T-helper 1 cell treated with Interleukin-12 subunit alpha and Interleukin-12 subunit beta and Interleukin-4 antibody, amounts not matched to agents 30 μg/mL and 1 μg/mL, for 36 hours (primary cell): Measurements from ENCODE around the gene STK24.

Source experiments
- H3K27ac Mint-ChIP-seq: one replicate; pipeline ENCODE4 v1.8.0; 2021; ENCODE audit warnings: mild to moderate bottlenecking, mixed read lengths
- H3K27me3 Mint-ChIP-seq: one replicate; pipeline ENCODE4 v1.8.0; 2021; ENCODE audit warnings: low read depth, mixed read lengths
- H3K36me3 Mint-ChIP-seq: one replicate; pipeline ENCODE4 v1.8.0; 2021; ENCODE audit warnings: low read depth, mixed read lengths
- H3K4me1 Mint-ChIP-seq: one replicate; pipeline ENCODE4 v1.8.0; 2021; ENCODE audit warnings: low read depth, mixed read lengths
- H3K4me3 Mint-ChIP-seq: one replicate; pipeline ENCODE4 v1.8.0; 2021; ENCODE audit warnings: mild to moderate bottlenecking, moderate library complexity, mixed read lengths
- H3K9me3 Mint-ChIP-seq: one replicate; pipeline ENCODE4 v1.8.0; 2021; ENCODE audit warnings: mixed read lengths

STK24 gene

DNA sequence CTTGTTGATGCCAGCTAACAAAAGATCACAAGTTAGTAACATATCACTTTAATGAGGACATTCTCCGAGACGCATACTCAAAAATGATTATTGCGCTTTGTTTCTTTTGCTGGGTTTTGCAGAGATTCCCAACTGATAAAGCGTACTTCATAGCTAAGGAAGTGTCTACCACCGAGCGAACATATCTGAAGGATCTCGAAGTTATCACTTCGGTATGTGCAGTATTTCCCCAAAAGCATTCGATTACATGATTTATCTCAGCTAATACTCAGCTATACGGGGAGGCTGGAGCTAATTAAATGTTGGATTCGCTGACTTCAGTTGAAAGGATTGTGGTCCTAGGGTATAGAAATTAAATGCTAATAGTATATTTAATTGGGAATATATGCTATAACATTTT lies 166.3 kb downstream of the STK24 start:
- Mint-ChIP-seq H3K4me3 (no peak overlapping the region), H3K36me3 (no peaks in the 10 kb centered on the region), H3K4me1 (peaks cover 8% of the 10 kb centered on the region), H3K27ac (no peak overlapping the region), H3K27me3 (no peaks in the 10 kb centered on the region), H3K9me3 (no peaks in the 10 kb centered on the region)

DNA sequence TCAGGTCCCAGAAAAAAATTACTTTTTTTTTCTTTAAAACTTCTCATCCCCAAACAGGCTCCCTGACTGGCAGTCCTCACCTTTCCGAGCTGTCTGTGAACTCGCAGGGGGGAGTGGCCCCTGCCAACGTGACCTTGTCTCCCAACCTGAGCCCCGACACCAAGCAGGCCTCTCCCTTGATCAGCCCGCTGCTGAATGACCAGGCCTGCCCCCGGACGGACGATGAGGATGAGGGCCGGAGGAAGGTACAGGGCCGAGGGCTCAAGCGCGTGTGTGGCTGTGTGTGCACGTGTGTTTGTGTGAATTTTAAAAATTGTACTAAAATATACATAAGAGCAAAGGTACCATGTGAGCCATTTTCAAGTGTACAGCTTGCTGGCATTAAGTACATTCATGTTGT lies 167.6 kb downstream of the STK24 start:
- Mint-ChIP-seq H3K27ac (no peak overlapping the region), H3K27me3 (no peaks in the 10 kb centered on the region), H3K9me3 (no peaks in the 10 kb centered on the region), H3K4me1 (peaks cover 8% of the 10 kb centered on the region), H3K4me3 (no peak overlapping the region), H3K36me3 (no peaks in the 10 kb centered on the region)

DNA sequence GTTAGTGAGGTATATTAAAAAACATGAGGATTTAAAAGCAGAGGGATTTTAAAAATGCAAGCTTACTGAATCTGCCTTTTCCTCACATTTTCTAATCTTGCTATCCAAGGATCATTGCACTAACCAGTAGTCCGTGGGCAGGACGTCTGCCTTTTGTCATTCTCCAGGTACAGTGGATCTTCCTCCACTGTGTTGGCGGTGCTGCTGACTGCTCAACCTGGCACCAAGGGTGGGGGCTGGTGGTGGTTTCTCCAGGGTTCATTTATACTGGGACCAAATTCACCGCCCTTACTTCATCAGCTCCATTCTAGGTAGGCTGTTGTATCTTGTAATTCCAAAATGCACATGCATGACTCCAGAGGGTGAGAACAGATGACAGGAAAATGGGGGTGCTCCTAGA lies 169.3 kb downstream of the STK24 start:
- Mint-ChIP-seq H3K9me3 (no peaks in the 10 kb centered on the region), H3K27ac (no peak overlapping the region), H3K4me1 (peaks cover 8% of the 10 kb centered on the region), H3K4me3 (no peak overlapping the region), H3K27me3 (no peaks in the 10 kb centered on the region), H3K36me3 (no peaks in the 10 kb centered on the region)

DNA sequence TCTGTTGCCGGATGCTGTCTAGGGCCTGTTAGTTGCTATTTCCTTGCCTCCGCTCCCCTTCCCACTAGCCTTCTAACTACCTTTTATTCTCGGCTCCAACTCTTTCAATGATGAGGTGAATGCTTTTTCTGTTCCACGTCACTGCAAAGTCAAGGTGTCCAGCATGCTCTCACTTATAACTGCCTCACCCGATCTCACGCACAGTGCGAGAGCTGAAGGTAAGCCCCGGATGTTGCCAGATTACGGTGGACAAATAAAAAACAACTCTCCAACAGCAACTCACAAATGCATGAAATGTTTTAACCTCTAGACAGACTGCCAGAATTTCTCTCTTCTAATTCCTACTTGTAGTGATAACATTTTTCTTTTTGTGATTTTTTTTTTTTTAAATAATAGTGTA lies 169.9 kb downstream of the STK24 start:
- H3K27me3 Mint-ChIP-seq, result no peaks in the 10 kb centered on the region
- H3K36me3 Mint-ChIP-seq, result no peaks in the 10 kb centered on the region
- no peaks in the 10 kb centered on the region for H3K9me3 Mint-ChIP-seq
- H3K4me3 Mint-ChIP-seq, result no peak overlapping the region
- peaks cover 6% of the 10 kb centered on the region for H3K4me1 Mint-ChIP-seq
- H3K27ac Mint-ChIP-seq, result no peak overlapping the region

DNA sequence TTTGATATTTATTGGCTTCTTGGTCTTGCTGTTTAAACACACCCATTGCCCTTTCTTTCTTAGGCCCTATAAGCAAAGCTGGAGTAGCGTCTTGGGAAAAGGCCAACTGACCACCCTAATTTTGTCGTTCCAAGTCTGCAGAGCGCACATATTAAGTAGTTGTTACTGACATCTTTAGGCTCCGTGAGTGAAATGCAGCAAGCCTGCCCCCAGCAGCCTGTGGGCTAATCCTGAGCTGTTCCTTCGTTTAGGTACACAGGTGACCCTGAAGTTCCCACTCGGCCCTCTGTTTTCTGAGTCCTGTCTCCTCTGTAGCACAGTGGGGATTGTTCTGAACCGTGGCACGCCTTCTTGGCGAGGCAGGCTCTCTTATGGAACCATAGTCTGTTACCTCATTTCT lies 170.5 kb downstream of the STK24 start:
- Mint-ChIP-seq H3K4me1 (peaks cover 3% of the 10 kb centered on the region), H3K4me3 (no peak overlapping the region)

DNA sequence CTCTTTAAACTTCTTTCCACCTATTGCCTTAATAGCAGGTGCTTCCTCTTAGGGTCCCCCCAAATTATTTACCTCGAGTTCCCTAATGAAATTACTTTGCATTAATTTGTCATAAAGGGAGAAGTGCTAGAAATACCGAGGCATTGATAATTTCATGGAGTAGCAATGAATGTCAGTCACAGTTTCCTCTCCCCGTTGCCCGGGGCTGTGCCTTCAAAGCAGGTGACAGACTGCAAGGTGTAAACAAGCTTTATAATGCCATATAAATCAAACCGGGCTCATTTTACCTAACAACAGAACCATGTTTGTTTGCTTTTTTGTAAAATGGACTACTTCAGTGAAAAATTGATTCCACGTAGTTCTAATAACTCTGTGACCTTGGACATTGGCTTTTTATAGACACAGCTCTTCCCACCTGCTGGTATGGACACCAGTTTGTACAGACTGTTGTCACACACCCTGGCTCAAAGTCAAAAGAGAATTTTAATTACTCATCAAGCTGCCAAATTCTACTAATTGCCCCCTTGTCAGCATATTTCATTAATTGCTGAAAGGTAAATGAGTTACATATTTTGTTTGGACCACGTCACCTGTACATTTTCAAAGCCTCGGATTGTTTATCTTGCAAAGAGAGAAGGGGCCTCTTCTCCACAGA lies 171.1 kb downstream of the STK24 start:
- no peaks in the 10 kb centered on the region for H3K36me3 Mint-ChIP-seq
- no peaks in the 10 kb centered on the region for H3K27me3 Mint-ChIP-seq
- H3K4me1 Mint-ChIP-seq, result no peaks in the 10 kb centered on the region
- no peak overlapping the region for H3K27ac Mint-ChIP-seq
- no peaks in the 10 kb centered on the region for H3K9me3 Mint-ChIP-seq
- no peak overlapping the region for H3K4me3 Mint-ChIP-seq

More for the DNA sequence above, 170.5 kb downstream of the STK24 start:
- H3K27ac Mint-ChIP-seq, result no peak overlapping the region
- H3K27me3 Mint-ChIP-seq, result no peaks in the 10 kb centered on the region
- H3K36me3 Mint-ChIP-seq, result no peaks in the 10 kb centered on the region
- H3K9me3 Mint-ChIP-seq, result no peaks in the 10 kb centered on the region

DNA sequence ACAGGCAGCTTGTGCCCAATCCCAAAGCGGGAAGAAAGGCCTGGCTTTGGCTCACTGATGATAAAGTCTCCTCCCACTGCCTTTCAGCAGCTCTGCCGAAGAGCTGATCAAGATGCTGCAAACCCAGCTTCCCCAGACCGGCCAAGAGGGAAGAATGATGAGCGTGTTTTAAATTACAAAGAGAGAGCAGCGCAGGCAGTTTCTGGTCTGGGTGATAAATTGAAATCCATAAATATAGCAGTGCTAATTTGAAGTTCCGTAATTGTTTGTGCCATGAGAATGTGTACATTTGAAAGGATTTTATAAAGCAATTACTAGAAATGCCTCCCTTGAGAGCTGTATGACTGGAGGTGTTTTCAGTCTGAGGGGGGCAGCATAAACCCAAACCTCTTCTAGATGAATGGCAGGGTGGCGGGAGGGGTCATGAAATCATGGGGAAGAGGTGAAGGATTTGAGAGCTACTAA lies 171.8 kb downstream of the STK24 start:
- no peaks in the 10 kb centered on the region for H3K4me1 Mint-ChIP-seq
- H3K27me3 Mint-ChIP-seq, result no peaks in the 10 kb centered on the region
- H3K4me3 Mint-ChIP-seq, result no peak overlapping the region
- no peak overlapping the region for H3K27ac Mint-ChIP-seq
- H3K9me3 Mint-ChIP-seq, result no peaks in the 10 kb centered on the region
- H3K36me3 Mint-ChIP-seq, result no peaks in the 10 kb centered on the region

DNA sequence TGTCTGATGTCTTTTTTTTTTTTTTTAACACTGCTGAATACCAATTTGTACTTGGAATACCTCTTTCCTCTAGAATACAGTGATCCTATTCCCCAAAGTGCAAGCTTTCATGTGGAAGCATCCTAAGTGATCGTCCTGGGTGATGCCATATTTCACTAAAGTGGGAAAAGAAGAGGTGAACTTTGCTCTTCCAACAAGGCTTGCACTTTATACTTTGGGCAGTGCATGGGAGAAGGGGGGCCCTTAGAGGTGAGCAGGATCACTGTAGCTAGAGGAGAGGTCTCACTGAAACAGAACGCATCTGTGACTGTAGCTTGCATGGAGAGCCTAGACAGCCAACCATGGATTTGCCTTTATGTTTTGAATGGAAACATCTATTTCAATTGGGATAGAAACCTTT lies 173.8 kb downstream of the STK24 start:
- Mint-ChIP-seq H3K4me3 (no peak overlapping the region), H3K36me3 (no peaks in the 10 kb centered on the region), H3K27me3 (peaks cover 3% of the 10 kb centered on the region), H3K9me3 (no peaks in the 10 kb centered on the region), H3K27ac (no peak overlapping the region), H3K4me1 (no peaks in the 10 kb centered on the region)

DNA sequence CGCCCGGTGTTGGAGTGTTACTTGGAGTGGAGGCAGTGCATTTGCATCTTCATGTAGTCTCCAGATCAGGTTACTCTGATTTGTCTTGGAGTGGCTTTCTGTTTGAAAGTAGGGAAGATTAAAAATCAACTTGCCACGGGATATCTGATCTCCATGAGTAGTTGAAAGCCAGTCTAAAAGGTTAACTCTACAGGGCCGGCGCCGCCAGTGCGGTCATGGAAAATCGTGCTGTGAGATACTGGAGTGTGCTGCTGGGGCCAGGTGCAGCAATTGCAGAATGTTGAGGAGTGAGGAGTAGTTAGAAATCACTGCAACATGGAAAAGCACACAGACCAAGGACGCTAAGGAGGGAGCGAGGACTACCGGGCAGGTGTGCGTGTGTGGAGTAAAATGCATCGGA lies 175.0 kb downstream of the STK24 start:
- H3K4me3 Mint-ChIP-seq, result no peak overlapping the region
- H3K27me3 Mint-ChIP-seq, result peaks cover 3% of the 10 kb centered on the region
- no peaks in the 10 kb centered on the region for H3K9me3 Mint-ChIP-seq
- H3K36me3 Mint-ChIP-seq, result no peaks in the 10 kb centered on the region
- no peaks in the 10 kb centered on the region for H3K4me1 Mint-ChIP-seq
- no peak overlapping the region for H3K27ac Mint-ChIP-seq

DNA sequence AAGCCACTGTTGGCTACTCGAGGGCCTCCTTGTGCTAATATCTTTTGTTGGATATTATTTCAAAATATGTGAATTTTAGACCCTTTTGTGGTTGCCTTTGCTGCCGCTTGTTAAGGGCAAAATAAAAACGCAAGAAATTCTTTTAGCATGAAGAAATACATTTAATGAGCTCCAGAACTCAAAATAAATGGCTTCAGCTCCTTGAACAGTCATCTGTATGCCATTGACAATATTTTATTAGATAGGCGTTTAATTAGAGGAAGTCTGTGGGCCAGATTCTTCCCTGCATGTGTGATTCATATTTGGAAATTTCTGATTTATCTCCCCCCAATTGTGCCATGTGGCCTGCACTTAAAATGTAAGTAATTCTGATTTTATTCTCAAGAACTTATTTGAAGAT lies 177.2 kb downstream of the STK24 start:
- Mint-ChIP-seq H3K4me3 (no peak overlapping the region), H3K4me1 (no peaks in the 10 kb centered on the region), H3K27ac (no peak overlapping the region), H3K27me3 (peaks cover 3% of the 10 kb centered on the region), H3K9me3 (no peaks in the 10 kb centered on the region), H3K36me3 (no peaks in the 10 kb centered on the region)

DNA sequence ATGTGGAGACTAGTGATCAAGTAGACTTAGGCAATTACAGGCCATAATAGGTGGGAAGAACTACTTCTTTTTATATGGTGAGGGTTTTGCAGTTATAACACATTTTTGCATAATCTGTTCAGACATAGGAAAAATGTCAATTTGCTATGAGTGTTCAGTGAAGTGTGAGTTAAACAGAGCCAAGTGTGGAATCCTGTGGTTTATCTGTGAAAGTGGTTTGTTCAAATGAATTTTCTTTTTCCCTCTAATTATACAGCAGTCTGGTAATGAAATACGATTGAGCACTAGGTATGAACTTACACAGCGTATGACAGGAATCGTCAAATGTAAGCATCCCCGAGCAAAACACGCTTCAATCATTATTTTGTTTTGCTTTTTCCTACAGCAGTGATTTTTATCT lies 178.3 kb downstream of the STK24 start:
- Mint-ChIP-seq H3K36me3 (no peaks in the 10 kb centered on the region), H3K4me3 (no peak overlapping the region), H3K4me1 (no peaks in the 10 kb centered on the region), H3K9me3 (no peaks in the 10 kb centered on the region), H3K27ac (no peak overlapping the region), H3K27me3 (peaks cover 3% of the 10 kb centered on the region)

DNA sequence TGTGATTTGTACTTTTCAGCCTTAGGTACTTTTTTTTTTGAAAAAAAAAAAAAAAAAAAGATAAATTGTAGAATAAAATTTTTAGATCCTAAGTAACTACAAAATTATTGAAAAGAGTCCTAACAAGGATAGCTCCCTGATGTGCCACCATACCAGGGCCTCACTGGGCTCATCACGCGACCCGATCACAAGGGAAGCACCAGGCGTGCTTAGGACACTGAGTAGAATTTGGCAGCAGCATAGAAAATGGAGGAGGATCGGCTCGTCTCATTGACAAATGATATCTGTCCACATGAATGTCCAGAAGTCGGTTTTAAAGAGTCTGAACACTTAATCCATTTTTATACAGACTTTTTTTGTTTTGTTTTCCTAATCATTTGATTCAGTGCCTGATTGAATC lies 179.0 kb downstream of the STK24 start:
- peaks cover 3% of the 10 kb centered on the region for H3K27me3 Mint-ChIP-seq
- H3K9me3 Mint-ChIP-seq, result no peaks in the 10 kb centered on the region
- no peaks in the 10 kb centered on the region for H3K4me1 Mint-ChIP-seq
- no peak overlapping the region for H3K27ac Mint-ChIP-seq
- no peak overlapping the region for H3K4me3 Mint-ChIP-seq
- no peaks in the 10 kb centered on the region for H3K36me3 Mint-ChIP-seq

DNA sequence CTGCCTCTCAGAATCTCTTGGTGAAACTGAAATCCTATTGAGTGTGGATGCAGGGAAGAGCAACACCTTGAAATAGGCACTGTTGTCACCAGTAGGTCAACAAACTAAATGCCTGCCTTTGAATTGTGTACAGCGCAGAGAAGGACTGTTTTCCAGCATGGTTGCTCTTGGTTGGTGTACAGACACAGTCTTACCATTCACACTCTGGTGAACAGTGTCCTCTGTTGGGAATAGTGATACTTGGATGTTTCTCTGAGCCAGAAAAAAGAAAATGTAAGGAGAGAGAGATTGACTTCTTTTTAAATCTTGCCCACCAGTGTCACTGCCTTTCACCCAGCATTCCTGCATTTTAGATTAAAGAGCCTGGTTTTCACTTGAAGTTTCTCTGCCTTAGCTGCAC lies 179.7 kb downstream of the STK24 start:
- Mint-ChIP-seq H3K4me3 (no peak overlapping the region), H3K9me3 (no peaks in the 10 kb centered on the region), H3K4me1 (no peaks in the 10 kb centered on the region), H3K27me3 (peaks cover 3% of the 10 kb centered on the region), H3K27ac (no peak overlapping the region), H3K36me3 (no peaks in the 10 kb centered on the region)

DNA sequence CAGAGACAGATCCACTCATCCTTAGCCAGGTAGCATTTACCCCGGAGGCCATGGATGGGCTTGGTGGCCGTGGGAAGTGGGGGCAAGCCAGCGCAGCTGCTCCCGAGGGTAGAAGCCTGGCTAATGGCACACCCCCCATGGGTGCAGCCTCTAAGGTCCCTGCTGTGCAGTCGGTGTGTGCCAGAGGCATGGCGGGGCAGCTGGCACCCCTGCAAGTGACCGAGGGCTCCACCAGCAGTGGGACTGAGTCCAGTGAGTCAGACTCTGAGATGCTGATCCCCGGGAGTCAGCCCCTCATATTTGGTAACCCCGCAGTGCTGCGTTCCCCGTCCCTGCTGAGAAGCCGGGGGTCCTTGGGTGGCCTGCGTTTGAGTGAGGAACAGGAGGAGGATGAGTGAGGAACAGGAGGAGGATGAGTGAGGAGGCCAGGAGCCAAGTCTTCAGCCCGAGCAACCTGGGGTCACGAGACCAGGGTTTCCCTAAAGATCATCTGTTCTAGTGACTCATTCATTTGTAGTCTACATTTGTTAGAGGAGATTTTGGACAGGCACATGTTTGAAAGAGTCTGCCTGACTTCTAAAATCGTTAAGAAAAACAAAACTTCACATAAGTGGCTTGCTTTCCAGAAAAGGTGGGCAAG lies 180.7 kb downstream of the STK24 start:
- Mint-ChIP-seq H3K4me1 (no peaks in the 10 kb centered on the region), H3K4me3 (no peak overlapping the region), H3K9me3 (no peaks in the 10 kb centered on the region), H3K27me3 (peaks cover 3% of the 10 kb centered on the region), H3K36me3 (no peaks in the 10 kb centered on the region), H3K27ac (no peak overlapping the region)
